Activated CD4-positive, alpha-beta T cell treated with anti-CD3 and anti-CD28 coated beads for 36 hours (primary cell): Measurements from ENCODE around the gene CLDN6. TPM values are rescaled to one million over a fixed set of nuclear protein-coding genes. Genes with fewer than 3 reads are reported as not detected.

Experiments used
- ATAC-seq: fragments of 200-7000 bp; cut with Tn5 transposase; one replicate; pipeline ENCODE4 v1.10.0; 2021; ENCODE audit warnings: mild to moderate bottlenecking, moderate library complexity
- CTCF ChIA-PET: fragments of 350-600 bp; sonication (Branson Sonifier 250); formaldehyde crosslinking; loops from one replicate; lab custom pipeline; 2021; ENCODE audit warnings: antibody characterized with exemption; lab: Charles Lee
- POLR2A ChIA-PET: fragments of 350-600 bp; sonication (Branson Sonifier 250); formaldehyde crosslinking; loops from one replicate; lab custom pipeline; 2021; ENCODE audit warnings: antibody characterized with exemption, inconsistent platforms; lab: Charles Lee
- DNase-seq: peaks from one replicate; pipeline ENCODE4 v3.0.0-alpha.2; 2020
- H3K27ac Mint-ChIP-seq: one replicate; pipeline ENCODE4 v1.8.0; 2021; ENCODE audit warnings: mixed read lengths
- H3K27me3 Mint-ChIP-seq: one replicate; pipeline ENCODE4 v1.8.0; 2021; ENCODE audit warnings: mixed read lengths
- H3K36me3 Mint-ChIP-seq: one replicate; pipeline ENCODE4 v1.8.0; 2021; ENCODE audit warnings: low read depth, mixed read lengths
- H3K4me1 Mint-ChIP-seq: one replicate; pipeline ENCODE4 v1.8.0; 2021; ENCODE audit warnings: mixed read lengths
- H3K4me3 Mint-ChIP-seq: one replicate; pipeline ENCODE4 v1.8.0; 2021; ENCODE audit warnings: mild to moderate bottlenecking, moderate library complexity, mixed read lengths
- H3K9me3 Mint-ChIP-seq: one replicate; pipeline ENCODE4 v1.8.0; 2021; ENCODE audit warnings: low read depth, mixed read lengths
- intact Hi-C, 2 experiments: fragments of 100-400 bp; cut with DNase I in 1 of 2; cut with micrococcal nuclease in 1 of 2; formaldehyde crosslinking; loops; one replicate each; pipeline versions ENCODE4 v1.14.2 to v1.15.1; 2022 to 2024; cut with DNase I, micrococcal nuclease
- total RNA-seq, 2 experiments: library from RNA; stranded (reverse); gene quantifications; one replicate each; pipeline ENCODE4 v1.2.3, GENCODE V29; 2021

The CLDN6 gene
- total RNA-seq, 2 experiments from 2014 or later: not detected

- no peaks in the 10 kb centered on the region for H3K9me3 Mint-ChIP-seq
- H3K36me3 Mint-ChIP-seq: peaks cover 29% of the 10 kb centered on the region
- CTCF ChIA-PET: interaction anchor here (0.8 to 1.7 kb wide), 4 partner anchors 10 to 140 kb away, joined by 3 to 7 read pairs (median 4); no protein-coding TSS in a partner anchor
- H3K27ac Mint-ChIP-seq: peak overlapping the region; percentile 74
- peak; percentile 5 for ATAC-seq
- intact Hi-C loops: loop anchor here (1.0 to 5.0 kb wide), 11 partner anchors 9 to 258 kb away; partner anchors contain the start of genes FLYWCH1 (in 1 of the 2), PAQR4 (in 1 of the 2), SRRM2 (in 1 of the 2) and THOC6 (in 1 of the 2)
- POLR2A ChIA-PET: interaction anchor here (0.6 to 1.2 kb wide), 2 partner anchors 8 to 111 kb away, joined by 5 read pairs; no protein-coding TSS in a partner anchor
- DNase-seq: peak; percentile 55
- peaks cover 6% of the 10 kb centered on the region for H3K4me1 Mint-ChIP-seq
- H3K27me3 Mint-ChIP-seq: peaks cover 2% of the 10 kb centered on the region
- peak overlapping the region; percentile 87 for H3K4me3 Mint-ChIP-seq
These were observed 38.2 kb downstream of the CLDN6 start for GRCh38 chr16:2979669-2980226.

- Mint-ChIP-seq H3K4me3 (no peak overlapping the region), H3K27me3 (peaks cover 2% of the 10 kb centered on the region), H3K9me3 (no peaks in the 10 kb centered on the region), H3K4me1 (peaks cover 3% of the 10 kb centered on the region), H3K36me3 (peaks cover 38% of the 10 kb centered on the region), H3K27ac (no peak overlapping the region)
- ATAC-seq (no peak), DNase-seq (no peak)
- intact Hi-C loops: no loop called here
- POLR2A ChIA-PET: interaction anchor here (0.9 to 1.1 kb wide), 2 partner anchors 8 to 71 kb away, joined by 3 read pairs; partner anchors contain the start of gene PAQR4
- CTCF ChIA-PET: interaction anchor here (0.9 to 1.3 kb wide), 3 partner anchors 17 to 66 kb away, joined by 3 to 5 read pairs (median 4); partner anchors contain the start of gene FLYWCH1
These were observed 40.5 kb downstream of the CLDN6 start for GRCh38 chr16:2977440-2977839.

GRCh38 chr16:2976673-2977072 lies 41.3 kb downstream of the CLDN6 start:
- CTCF ChIA-PET: interaction anchor here (0.9 to 1.1 kb wide), 2 partner anchors 52 to 65 kb away, joined by 3 to 5 read pairs; partner anchors contain the start of gene FLYWCH1
- DNase-seq (no peak), ATAC-seq (no peak)
- POLR2A ChIA-PET: interaction anchor here (0.9 kb wide), 1 partner anchor 70 kb away, joined by 3 read pairs; no protein-coding TSS in a partner anchor
- intact Hi-C loops: no loop called here
- no peak overlapping the region for H3K4me3 Mint-ChIP-seq
- H3K27ac Mint-ChIP-seq: no peak overlapping the region
- H3K9me3 Mint-ChIP-seq: no peaks in the 10 kb centered on the region
- H3K36me3 Mint-ChIP-seq: peaks cover 41% of the 10 kb centered on the region
- peaks cover 1% of the 10 kb centered on the region for H3K4me1 Mint-ChIP-seq
- peaks cover 1% of the 10 kb centered on the region for H3K27me3 Mint-ChIP-seq

- ChIA-PET CTCF (no interaction called here), POLR2A (no interaction called here)
- Mint-ChIP-seq H3K4me3 (no peak overlapping the region), H3K27ac (no peak overlapping the region), H3K9me3 (no peaks in the 10 kb centered on the region), H3K36me3 (peaks cover 43% of the 10 kb centered on the region), H3K27me3 (no peaks in the 10 kb centered on the region), H3K4me1 (peaks cover under 1% of the 10 kb centered on the region)
- DNase-seq (no peak), ATAC-seq (no peak)
- intact Hi-C loops: no loop called here
These were observed 41.8 kb downstream of the CLDN6 start for GRCh38 chr16:2976201-2976600.

GRCh38 chr16:2975161-2975795 lies 42.7 kb downstream of the CLDN6 start:
- DNase-seq (no peak), ATAC-seq (no peak)
- Mint-ChIP-seq H3K4me3 (no peak overlapping the region), H3K27me3 (no peaks in the 10 kb centered on the region), H3K4me1 (peaks cover 8% of the 10 kb centered on the region), H3K36me3 (peaks cover 45% of the 10 kb centered on the region), H3K27ac (no peak overlapping the region), H3K9me3 (no peaks in the 10 kb centered on the region)
- POLR2A ChIA-PET: no interaction called here
- intact Hi-C loops: no loop called here
- CTCF ChIA-PET: interaction anchor here (0.6 to 1.1 kb wide), 2 partner anchors 9 to 29 kb away, joined by 3 read pairs; no protein-coding TSS in a partner anchor

GRCh38 chr16:2974319-2975056 lies 43.5 kb downstream of the CLDN6 start:
- DNase-seq (no peak), ATAC-seq (no peak)
- Mint-ChIP-seq H3K9me3 (no peaks in the 10 kb centered on the region), H3K4me1 (peaks cover 8% of the 10 kb centered on the region), H3K27ac (no peak overlapping the region), H3K27me3 (no peaks in the 10 kb centered on the region), H3K36me3 (peaks cover 42% of the 10 kb centered on the region), H3K4me3 (no peak overlapping the region)
- intact Hi-C loops: loop anchor here in 1 of 2 experiments (5.0 kb wide), 1 partner anchor 48 kb away; the partner anchor contains the start of genes HCFC1R1, THOC6 and TNFRSF12A
- ChIA-PET POLR2A (no interaction called here), CTCF (interaction anchor here (0.6 to 1.1 kb wide), 3 partner anchors 10 to 53 kb away, joined by 3 read pairs; no protein-coding TSS in a partner anchor)

GRCh38 chr16:2973605-2974318 lies 44.2 kb downstream of the CLDN6 start:
- ATAC-seq: no peak
- POLR2A ChIA-PET: interaction anchor here (0.5 kb wide), 1 partner anchor 188 kb away, joined by 3 read pairs; no protein-coding TSS in a partner anchor

GRCh38 chr16:2973093-2973492 lies 44.9 kb downstream of the CLDN6 start:
- POLR2A ChIA-PET: interaction anchor here (0.5 kb wide), 1 partner anchor 189 kb away, joined by 3 read pairs; no protein-coding TSS in a partner anchor
- H3K27ac Mint-ChIP-seq: no peak overlapping the region
- H3K9me3 Mint-ChIP-seq: no peaks in the 10 kb centered on the region
- no peak for ATAC-seq
- intact Hi-C loops: loop anchor here in 1 of 2 experiments (5.0 kb wide), 1 partner anchor 49 kb away; the partner anchor contains the start of genes HCFC1R1, THOC6 and TNFRSF12A
- CTCF ChIA-PET: interaction anchor here (0.8 to 1.6 kb wide), 3 partner anchors 11 to 178 kb away, joined by 3 to 7 read pairs (median 3); no protein-coding TSS in a partner anchor
- H3K4me1 Mint-ChIP-seq: peaks cover 17% of the 10 kb centered on the region
- DNase-seq: no peak
- peaks cover 5% of the 10 kb centered on the region for H3K27me3 Mint-ChIP-seq
- H3K4me3 Mint-ChIP-seq: no peak overlapping the region
- peaks cover 37% of the 10 kb centered on the region for H3K36me3 Mint-ChIP-seq

More at GRCh38 chr16:2973605-2974318, 44.2 kb downstream of the CLDN6 start:
- no peak for DNase-seq
- no peak overlapping the region for H3K27ac Mint-ChIP-seq
- CTCF ChIA-PET: interaction anchor here (1.1 kb wide), 1 partner anchor 54 kb away, joined by 3 read pairs; no protein-coding TSS in a partner anchor
- peaks cover 10% of the 10 kb centered on the region for H3K4me1 Mint-ChIP-seq
- H3K4me3 Mint-ChIP-seq: no peak overlapping the region
- H3K27me3 Mint-ChIP-seq: no peaks in the 10 kb centered on the region
- no peaks in the 10 kb centered on the region for H3K9me3 Mint-ChIP-seq
- H3K36me3 Mint-ChIP-seq: peaks cover 39% of the 10 kb centered on the region
- intact Hi-C loops: loop anchor here in 1 of 2 experiments (5.0 kb wide), 1 partner anchor 49 kb away; the partner anchor contains the start of genes HCFC1R1, THOC6 and TNFRSF12A

- Mint-ChIP-seq H3K27ac (no peak overlapping the region), H3K36me3 (peaks cover 30% of the 10 kb centered on the region), H3K9me3 (no peaks in the 10 kb centered on the region), H3K4me1 (peaks cover 21% of the 10 kb centered on the region), H3K4me3 (no peak overlapping the region), H3K27me3 (peaks cover 10% of the 10 kb centered on the region)
- intact Hi-C loops: loop anchor here in 1 of 2 experiments (5.0 kb wide), 1 partner anchor 50 kb away; the partner anchor contains the start of genes HCFC1R1, THOC6 and TNFRSF12A
- ChIA-PET POLR2A (interaction anchor here (0.6 to 1.6 kb wide), 3 partner anchors 8 to 95 kb away, joined by 3 to 5 read pairs (median 3); partner anchors contain the start of gene PKMYT1), CTCF (interaction anchor here (0.8 to 1.6 kb wide), 3 partner anchors 10 to 178 kb away, joined by 3 to 7 read pairs (median 3); no protein-coding TSS in a partner anchor)
- ATAC-seq: no peak
- no peak for DNase-seq
These were observed 45.8 kb downstream of the CLDN6 start for GRCh38 chr16:2971985-2972784.
